Measurements from ENCODE around the gene TNFRSF14. TPM values are rescaled to one million over a fixed set of nuclear protein-coding genes. Genes with fewer than 3 reads are reported as not detected.

TNFRSF14 gene
- total RNA-seq, 1 donor from 2014 or later: 8.5 TPM

- Mint-ChIP-seq H3K4me3 (no peak overlapping the region), H3K27me3 (peaks cover 3% of the 10 kb centered on the region), H3K4me1 (ENCODE audit: unreplicated experiment) (peaks cover 5% of the 10 kb centered on the region), H3K27ac (peak overlapping the region; percentile 64), H3K36me3 (no peaks in the 10 kb centered on the region), H3K9me3 (peaks cover 8% of the 10 kb centered on the region)
- peak; percentile 12 for TF ChIP-seq CTCF (conservative IDR thresholded peaks at IDR 0.05)
- no peak for DNase-seq (ENCODE audit: extremely low spot score, unreplicated experiment)
These were observed 22.6 kb downstream of the TNFRSF14 start for GRCh38 chr1:2578758-2579118.

GRCh38 chr1:2580691-2581090, 24.5 kb downstream of the TNFRSF14 start:
- H3K36me3 Mint-ChIP-seq: no peaks in the 10 kb centered on the region
- H3K27me3 Mint-ChIP-seq: peaks cover 3% of the 10 kb centered on the region
- peaks cover 4% of the 10 kb centered on the region for H3K9me3 Mint-ChIP-seq
- peaks cover 13% of the 10 kb centered on the region for H3K4me1 Mint-ChIP-seq (ENCODE audit: unreplicated experiment)
- no peak for DNase-seq (ENCODE audit: extremely low spot score, unreplicated experiment)
- H3K4me3 Mint-ChIP-seq: no peak overlapping the region
- H3K27ac Mint-ChIP-seq: no peak overlapping the region
- TF ChIP-seq CTCF (conservative IDR thresholded peaks at IDR 0.05): no peak

- TF ChIP-seq CTCF (conservative IDR thresholded peaks at IDR 0.05): no peak
- DNase-seq (ENCODE audit: extremely low spot score, unreplicated experiment): no peak
- Mint-ChIP-seq H3K9me3 (peaks cover 4% of the 10 kb centered on the region), H3K4me3 (peak overlapping the region; percentile 16), H3K27me3 (peaks cover 3% of the 10 kb centered on the region), H3K4me1 (ENCODE audit: unreplicated experiment) (peaks cover 13% of the 10 kb centered on the region), H3K27ac (peak overlapping the region; percentile 59), H3K36me3 (no peaks in the 10 kb centered on the region)
These were observed 26.2 kb downstream of the TNFRSF14 start for GRCh38 chr1:2582391-2582790.

- H3K4me3 Mint-ChIP-seq: no peak overlapping the region
- no peaks in the 10 kb centered on the region for H3K36me3 Mint-ChIP-seq
- H3K27me3 Mint-ChIP-seq: peaks cover 3% of the 10 kb centered on the region
- peaks cover 13% of the 10 kb centered on the region for H3K4me1 Mint-ChIP-seq (ENCODE audit: unreplicated experiment)
- no peak for DNase-seq (ENCODE audit: extremely low spot score, unreplicated experiment)
- no peak for TF ChIP-seq CTCF (conservative IDR thresholded peaks at IDR 0.05)
- H3K27ac Mint-ChIP-seq: peak overlapping the region; percentile 71
- H3K9me3 Mint-ChIP-seq: peaks cover 4% of the 10 kb centered on the region
These were observed 27.2 kb downstream of the TNFRSF14 start for GRCh38 chr1:2583331-2583791.

- Mint-ChIP-seq H3K4me1 (ENCODE audit: unreplicated experiment) (peaks cover 10% of the 10 kb centered on the region), H3K4me3 (peak overlapping the region; percentile 87), H3K27ac (peak overlapping the region; percentile 71), H3K27me3 (peaks cover 3% of the 10 kb centered on the region), H3K36me3 (no peaks in the 10 kb centered on the region), H3K9me3 (peaks cover 4% of the 10 kb centered on the region)
- DNase-seq (ENCODE audit: extremely low spot score, unreplicated experiment): no peak
- TF ChIP-seq CTCF (conservative IDR thresholded peaks at IDR 0.05): no peak
These were observed 27.7 kb downstream of the TNFRSF14 start for GRCh38 chr1:2583871-2584351.
